Esophagus muscularis mucosa (tissue), 3 donors: Measurements from ENCODE around the gene USP28.

Experiments used
- CTCF ChIP-seq, 3 experiments: fragments of 200-600 bp in 2 of 3; fragments of 450-650 bp in 1 of 3; sonication (generic) in 2 of 3; IDR thresholded peaks; one replicate each; pipeline ENCODE4 v1.5.1; 2017 to 2019; ENCODE audit warnings: antibody characterized with exemption in 3 of 3, mild to moderate bottlenecking in 2 of 3, moderate library complexity in 1 of 3
- EP300 ChIP-seq: sonication (generic); formaldehyde crosslinking; IDR thresholded peaks from one replicate; pipeline ENCODE4 v1.6.1; 2017; ENCODE audit warnings: antibody characterized with exemption

DNA sequence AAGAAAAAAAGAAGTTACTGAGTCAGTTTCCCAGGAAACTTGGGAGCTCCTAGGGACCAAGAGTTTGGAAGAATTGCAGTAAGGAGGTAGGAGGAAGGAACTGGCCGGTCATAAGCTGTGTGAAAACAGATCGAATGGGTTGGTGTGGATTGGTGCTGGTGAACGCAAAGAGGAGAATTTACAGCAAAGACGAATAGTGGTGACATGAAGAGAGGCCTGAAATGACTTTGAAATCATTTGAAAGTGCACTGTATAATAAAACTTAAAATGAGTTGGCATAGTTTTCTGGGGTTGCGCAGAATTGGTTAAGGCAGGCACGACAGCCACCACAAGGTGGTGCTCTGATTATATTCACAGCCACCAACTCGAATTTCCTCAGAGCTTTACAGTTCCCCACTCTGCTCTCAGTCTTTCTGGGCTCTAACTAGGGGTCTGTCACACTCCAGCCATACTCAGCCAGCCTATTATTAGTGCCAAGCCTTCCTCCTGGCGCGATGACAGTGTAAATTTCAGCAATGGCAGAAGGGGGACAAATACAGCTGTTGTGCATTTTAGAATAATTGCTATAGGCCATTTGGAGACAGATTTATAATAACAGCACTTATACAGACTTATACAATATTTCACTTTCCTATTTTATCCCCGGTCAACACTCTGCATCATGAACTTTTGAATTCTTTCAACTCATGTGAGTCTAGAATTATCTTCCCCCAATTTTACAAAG, 20.9 kb upstream of the USP28 start:
- TF ChIP-seq EP300, result no peak
- TF ChIP-seq CTCF (IDR thresholded peaks at IDR 0.05), result peak; percentile 53 to 89 (median 72)
